IPS DF 19.7 (cell line): ENCODE measurements around the gene SLC15A4.

ENCODE experiments used
- DNase-seq: peaks from one replicate; pipeline ENCODE4 v3.0.0-alpha.2; 2013; ENCODE audit warnings: low read depth, low spot score

Gene SLC15A4

DNA sequence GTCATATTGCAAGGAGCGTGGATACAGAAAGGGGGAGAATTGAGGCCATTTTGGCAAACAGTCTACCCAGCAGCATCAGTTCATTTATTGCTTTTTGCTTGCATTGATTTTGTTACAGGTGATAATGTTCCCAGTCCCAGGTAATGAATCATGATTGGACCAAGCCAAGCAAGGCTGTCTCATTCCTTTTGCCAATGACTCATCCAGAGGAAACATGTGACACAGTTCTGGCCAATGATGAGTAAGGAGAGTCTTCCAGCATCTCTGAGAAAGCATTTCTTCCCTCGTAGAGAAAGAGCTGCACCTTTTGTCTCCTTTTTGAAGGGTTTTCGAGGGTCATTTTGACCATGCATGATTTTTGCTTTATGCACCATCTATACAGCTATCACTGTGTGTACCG is 68.2 kb downstream of the SLC15A4 start:
- no peak for DNase-seq

DNA sequence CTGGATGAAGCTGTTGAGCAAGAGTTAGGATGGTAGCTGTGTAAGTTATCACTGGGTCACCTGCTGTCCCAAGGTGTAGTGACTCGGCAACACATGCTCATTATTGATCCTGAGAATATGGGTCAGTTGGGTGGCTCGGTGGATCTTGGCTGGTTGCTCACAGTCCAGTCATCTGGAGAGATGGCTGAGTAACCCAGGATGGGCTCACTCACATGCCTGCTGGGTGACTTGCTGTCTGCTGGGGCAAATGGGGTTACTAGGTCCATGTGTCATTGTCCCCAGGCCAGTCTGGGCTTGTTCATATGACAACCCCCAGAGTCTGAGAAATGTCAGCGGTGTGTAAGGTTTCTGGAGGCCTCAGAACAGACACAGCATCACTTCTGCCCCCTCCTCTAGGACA is 69.5 kb downstream of the SLC15A4 start:
- DNase-seq = no peak

DNA sequence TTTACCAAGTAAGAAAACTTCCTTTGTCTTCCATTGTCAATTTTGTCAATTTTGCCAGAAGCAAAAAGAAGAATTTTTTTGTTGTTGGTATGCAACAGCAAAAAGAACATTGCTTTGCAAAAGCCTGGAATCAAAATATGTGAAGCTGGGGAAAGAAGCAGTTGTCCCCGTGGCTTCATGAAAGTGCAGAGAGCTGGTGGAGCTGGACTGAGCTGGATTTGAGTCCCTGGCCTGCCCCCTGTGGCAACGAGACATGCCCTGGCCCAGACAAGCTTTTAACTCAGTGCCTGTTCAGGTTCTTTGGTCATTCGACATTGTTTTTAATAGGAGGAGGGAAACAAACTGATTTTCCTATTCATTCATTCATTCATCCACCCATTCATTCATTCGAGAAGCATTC is 70.3 kb downstream of the SLC15A4 start:
- DNase-seq = no peak

DNA sequence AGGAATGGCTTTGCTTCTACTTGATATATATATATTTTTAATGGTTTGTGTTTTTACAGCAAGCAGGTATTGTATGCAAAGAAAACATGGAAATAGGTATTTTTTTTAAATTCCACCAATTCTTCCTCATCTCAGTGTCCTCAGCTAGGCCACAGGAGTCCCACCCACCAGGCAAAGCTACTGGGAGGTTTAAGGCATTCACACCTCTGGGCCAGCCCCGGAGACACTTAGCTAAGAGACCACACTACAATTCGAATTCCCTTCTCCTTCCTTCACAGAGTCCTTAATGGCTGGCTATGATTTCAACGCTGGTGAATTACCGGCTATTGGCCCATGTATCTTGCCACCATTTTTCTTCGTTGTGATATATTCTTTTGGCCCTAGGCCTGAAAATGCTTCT is 71.4 kb downstream of the SLC15A4 start:
- DNase-seq = no peak

DNA sequence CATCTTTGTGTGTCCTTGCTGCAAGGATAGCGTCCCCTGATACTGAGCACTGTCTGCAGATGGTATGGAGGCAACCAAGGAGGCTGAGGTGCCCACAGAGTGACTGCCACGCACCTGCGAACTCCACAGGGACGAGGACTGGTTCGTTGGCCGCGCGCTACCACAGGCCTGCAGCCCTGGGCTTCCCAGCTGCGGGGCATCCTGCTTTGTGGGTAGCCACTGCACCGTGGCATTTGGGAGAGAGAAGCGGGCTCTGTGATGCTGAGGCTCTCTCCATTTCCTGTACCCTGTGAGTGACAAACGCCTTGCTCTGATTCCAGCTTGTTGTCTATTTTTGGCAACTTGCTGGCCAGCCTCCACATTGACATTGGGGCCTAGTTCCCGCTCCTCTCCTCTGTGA is 76.3 kb downstream of the SLC15A4 start:
- no peak for DNase-seq

DNA sequence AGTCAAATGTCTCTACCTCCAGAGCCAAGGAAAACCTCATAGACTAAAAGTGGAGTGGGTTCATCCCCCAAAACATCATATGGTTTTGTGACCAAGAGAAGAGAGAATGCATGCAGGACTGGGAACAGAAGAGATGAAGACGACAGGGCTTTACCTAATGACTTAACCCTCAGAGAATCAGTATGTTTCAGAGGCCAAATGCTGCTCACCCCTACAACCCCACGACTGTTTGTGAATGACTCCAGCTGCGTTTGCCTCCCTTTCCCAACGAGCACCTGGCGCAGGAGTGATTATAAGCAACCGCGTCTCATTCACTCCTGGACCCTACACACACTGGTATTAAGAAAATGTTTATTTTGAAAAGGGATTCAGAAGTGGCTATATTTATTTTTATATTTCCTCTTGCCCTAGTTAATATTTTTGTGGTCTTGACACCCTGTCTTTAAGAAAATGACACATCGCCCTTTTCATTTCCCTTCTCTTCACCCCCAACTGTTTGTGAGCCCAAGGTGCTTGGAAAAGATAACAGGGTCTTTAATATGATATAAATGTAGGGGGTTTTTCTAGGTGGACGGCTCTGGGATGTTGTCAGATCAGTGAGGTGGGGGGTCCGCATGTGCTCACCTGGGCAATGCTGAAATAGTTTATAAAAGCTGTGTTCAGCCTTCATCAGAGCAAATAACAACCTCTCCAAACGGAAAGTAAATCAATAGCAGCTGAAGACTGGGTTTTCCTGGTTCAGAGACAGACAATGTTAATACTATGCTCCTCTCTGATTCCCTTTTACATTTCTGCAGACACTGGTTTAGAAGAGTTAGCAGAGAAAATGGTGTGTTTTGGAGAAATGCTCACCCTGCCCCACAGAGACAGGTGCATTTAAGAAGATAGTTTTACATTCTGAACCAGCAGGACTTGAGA is 77.7 kb downstream of the SLC15A4 start:
- DNase-seq = no peak

DNA sequence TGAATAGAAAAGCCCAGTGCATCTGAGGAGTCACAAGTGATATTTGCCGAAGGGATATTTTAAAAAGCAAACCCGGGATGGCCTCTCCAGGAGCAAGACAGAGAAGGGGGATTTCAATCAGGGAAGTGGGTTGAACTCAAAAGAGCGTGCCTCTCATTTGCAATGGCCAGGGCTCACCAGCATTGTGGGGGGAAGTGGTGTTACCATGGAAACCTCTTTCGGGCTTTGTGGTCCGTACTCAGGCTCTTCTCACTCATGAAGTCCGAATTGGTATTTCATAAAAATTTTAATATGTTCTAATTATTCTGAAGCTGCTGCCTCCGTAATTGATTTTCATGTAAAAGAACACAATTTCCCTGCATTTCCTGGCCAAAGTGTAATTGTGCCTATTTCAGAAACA is 79.8 kb downstream of the SLC15A4 start:
- DNase-seq = no peak
